H1 (cell line): Measurements from ENCODE around the gene CNNM3. TPM values are rescaled to one million over a fixed set of nuclear protein-coding genes. Genes with fewer than 3 reads are reported as not detected.

Experiments
- CTCF ChIA-PET: fragments of 300-600 bp; sonication (Branson Sonifier 250); formaldehyde crosslinking; loops from one replicate; lab custom pipeline; 2021; ENCODE audit not compliant: partially characterized antibody; lab: Charles Lee
- POLR2A ChIA-PET: fragments of 300-600 bp; sonication (Branson Sonifier 250); formaldehyde crosslinking; loops from one replicate; lab custom pipeline; 2021; ENCODE audit warnings: inconsistent platforms; ENCODE audit not compliant: partially characterized antibody; lab: Charles Lee
- DNase-seq, 2 experiments: peaks; one replicate each; pipeline versions ENCODE4 v3.0.0 to v3.0.0-alpha.2; 2010 to 2022; ENCODE audit warnings: low spot score in 2 of 2, low read depth in 1 of 2, mixed read lengths in 1 of 2
- FAIRE-seq: peaks from 2 replicates; lab custom pipeline; 2011; peaks lifted over from hg19 to GRCh38; lab: Jason Lieb, UNC
- H2AFZ ChIP-seq: 2 replicates; pipeline ENCODE4 v1.8.1; 2012; ENCODE audit warnings: low read length, inconsistent platforms
- H2AK5ac ChIP-seq: 2 replicates; pipeline ENCODE4 v1.6.1; 2013; ENCODE audit warnings: low read depth, low read length
- H2BK120ac ChIP-seq: replicated peaks from 2 replicates; pipeline ENCODE3; 2013; ENCODE audit warnings: low read depth, low read length, inconsistent platforms
- H2BK12ac ChIP-seq: 2 replicates; pipeline ENCODE4 v1.6.1; 2013; ENCODE audit warnings: low read depth, low read length
- H2BK15ac ChIP-seq: 2 replicates; pipeline ENCODE4 v1.6.1; 2013; ENCODE audit warnings: low read length
- H2BK20ac ChIP-seq: 2 replicates; pipeline ENCODE4 v1.6.1; 2013; ENCODE audit warnings: low read length
- H2BK5ac ChIP-seq: 2 replicates; pipeline ENCODE4 v1.6.1; 2013; ENCODE audit warnings: low read depth, low read length
- H3K14ac ChIP-seq: 2 replicates; pipeline ENCODE4 v1.6.1; 2013; ENCODE audit warnings: inconsistent platforms; ENCODE audit not compliant: insufficient read length
- H3K18ac ChIP-seq: 2 replicates; pipeline ENCODE4 v1.6.1; 2013; ENCODE audit warnings: low read length; ENCODE audit errors: extremely low read depth
- H3K23ac ChIP-seq: 2 replicates; pipeline ENCODE4 v1.6.1; 2013; ENCODE audit warnings: inconsistent platforms; ENCODE audit not compliant: insufficient read length
- H3K23me2 ChIP-seq: 2 replicates; pipeline ENCODE4 v1.6.1; 2013; ENCODE audit warnings: low read depth, low read length
- H3K27ac ChIP-seq: 2 replicates; pipeline ENCODE4 v1.6.1; 2011; ENCODE audit warnings: low read depth, low read length, inconsistent platforms
- H3K27me3 ChIP-seq, 4 experiments: replicated peaks in 1 of 4; 1 replicate in 1 of 4; 2 replicates in 3 of 4; pipeline versions ENCODE4 v1.6.1 to v1.8.1; 2011 to 2013; ENCODE audit warnings: low read length in 3 of 4, mild to moderate bottlenecking in 3 of 4, inconsistent platforms in 2 of 4, mixed read lengths in 2 of 4, moderate library complexity in 1 of 4; ENCODE audit not compliant: control insufficient read depth in 3 of 4, insufficient read depth in 3 of 4; ENCODE audit errors: extremely low read depth in 1 of 4
- H3K36me3 ChIP-seq, 4 experiments: 2 replicates each; pipeline versions ENCODE4 v1.6.1 to v1.8.1; 2011 to 2013; ENCODE audit warnings: mild to moderate bottlenecking in 4 of 4, low read length in 3 of 4, moderate library complexity in 2 of 4, control low read depth in 1 of 4, inconsistent platforms in 1 of 4; ENCODE audit not compliant: insufficient read depth in 4 of 4, control insufficient read depth in 2 of 4
- H3K4ac ChIP-seq: replicated peaks from 2 replicates; pipeline ENCODE3; 2013; ENCODE audit warnings: low read length, low read depth, mixed read lengths, inconsistent platforms; ENCODE audit not compliant: insufficient read length
- H3K4me1 ChIP-seq, 4 experiments: replicated peaks in 1 of 4; 1 replicate in 1 of 4; 2 replicates in 3 of 4; pipeline versions ENCODE4 v1.6.1 to v1.8.1; 2011 to 2013; ENCODE audit warnings: low read length in 3 of 4, inconsistent platforms in 2 of 4, mixed read lengths in 1 of 4; ENCODE audit not compliant: insufficient read depth in 4 of 4, control insufficient read depth in 3 of 4
- H3K4me2 ChIP-seq, 2 experiments: 2 replicates each; pipeline versions ENCODE4 v1.6.1 to v1.8.1; 2011 to 2013; ENCODE audit warnings: low read depth in 2 of 2, low read length in 2 of 2, control low read depth in 1 of 2, inconsistent platforms in 1 of 2, mild to moderate bottlenecking in 1 of 2; ENCODE audit not compliant: insufficient read depth in 1 of 2
- H3K4me3 ChIP-seq, 4 experiments: fragments of 200-600, 300-600 bp in 1 of 4; sonication (generic), shearing (Covaris generic), sonication (Bioruptor Twin) in 1 of 4; 2 replicates each; pipeline versions ENCODE4 v1.5.1 to v1.8.1; 2011 to 2016; ENCODE audit warnings: low read length in 4 of 4, low read depth in 3 of 4, control low read depth in 2 of 4, inconsistent platforms in 2 of 4, mild to moderate bottlenecking in 2 of 4, mixed read lengths in 1 of 4, moderate library complexity in 1 of 4; ENCODE audit not compliant: insufficient read depth in 2 of 4; ENCODE audit errors: extremely low read depth in 1 of 4
- H3K56ac ChIP-seq: replicated peaks from 2 replicates; pipeline ENCODE3; 2013; ENCODE audit warnings: low read depth, mild to moderate bottlenecking, mixed read lengths, low read length, inconsistent platforms; ENCODE audit not compliant: insufficient read length
- H3K79me1 ChIP-seq: 2 replicates; pipeline ENCODE4 v1.6.1; 2013; ENCODE audit warnings: low read depth, low read length, control low read depth
- H3K79me2 ChIP-seq, 2 experiments: 2 replicates each; pipeline versions ENCODE4 v1.6.1 to v1.8.1; 2012 to 2013; ENCODE audit warnings: low read length in 2 of 2, mild to moderate bottlenecking in 2 of 2, inconsistent platforms in 1 of 2; ENCODE audit not compliant: insufficient read depth in 2 of 2, control insufficient read depth in 1 of 2
- H3K9ac ChIP-seq, 4 experiments: replicated peaks in 1 of 4; 1 replicate in 1 of 4; 2 replicates in 3 of 4; pipeline versions ENCODE4 v1.6.1 to v1.8.1; 2011 to 2013; ENCODE audit warnings: low read depth in 3 of 4, low read length in 3 of 4, control low read depth in 2 of 4, mild to moderate bottlenecking in 2 of 4, moderate library complexity in 2 of 4, inconsistent platforms in 1 of 4; ENCODE audit errors: extremely low read depth in 1 of 4
- H3K9me3 ChIP-seq, 2 experiments: 2 replicates each; pipeline versions ENCODE4 v1.6.1 to v1.8.1; 2012 to 2013; ENCODE audit warnings: mild to moderate bottlenecking in 2 of 2, moderate library complexity in 2 of 2, control low read depth in 1 of 2, inconsistent platforms in 1 of 2, low read depth in 1 of 2, low read length in 1 of 2, mixed read lengths in 1 of 2; ENCODE audit not compliant: insufficient read depth in 2 of 2
- H4K20me1 ChIP-seq, 2 experiments: replicated peaks in 1 of 2; 2 replicates each; pipeline versions ENCODE3 to v1.8.1; 2011 to 2013; ENCODE audit warnings: inconsistent platforms in 2 of 2, low read length in 2 of 2, mild to moderate bottlenecking in 1 of 2; ENCODE audit not compliant: insufficient read depth in 2 of 2, control insufficient read depth in 1 of 2
- H4K5ac ChIP-seq: 2 replicates; pipeline ENCODE4 v1.6.1; 2013; ENCODE audit warnings: low read length, low read depth, mixed read lengths, inconsistent platforms; ENCODE audit not compliant: insufficient read length
- H4K8ac ChIP-seq: 2 replicates; pipeline ENCODE4 v1.8.0; 2013; ENCODE audit warnings: mild to moderate bottlenecking, moderate library complexity, low read length, inconsistent platforms; ENCODE audit not compliant: insufficient read depth; ENCODE audit errors: extremely low read depth
- H4K91ac ChIP-seq: replicated peaks from 2 replicates; pipeline ENCODE3; 2013; ENCODE audit warnings: low read length, mixed read lengths, inconsistent platforms; ENCODE audit not compliant: insufficient read length
- FOSL1 ChIP-seq: IDR thresholded peaks from 2 replicates; pipeline ENCODE4 v1.6.1; 2011; ENCODE audit warnings: mild to moderate bottlenecking, low read depth, low read length, moderate library complexity; ENCODE audit not compliant: insufficient read depth
- NRF1 ChIP-seq: IDR thresholded peaks from 2 replicates; pipeline ENCODE4 v1.6.1; 2011; ENCODE audit warnings: mild to moderate bottlenecking, low read depth, low read length, improper control_type of control experiment
- POLR2A ChIP-seq, 2 experiments: IDR thresholded peaks; 1 replicate in 1 of 2; 2 replicates in 1 of 2; pipeline ENCODE4 v1.6.1; 2011; ENCODE audit warnings: low read depth in 2 of 2, low read length in 2 of 2, mild to moderate bottlenecking in 2 of 2; ENCODE audit errors: control extremely low read depth in 1 of 2
- SP2 ChIP-seq: IDR thresholded peaks from 2 replicates; pipeline ENCODE4 v1.6.1; 2012; ENCODE audit warnings: mild to moderate bottlenecking, low read length, inconsistent platforms
- TAF1 ChIP-seq: IDR thresholded peaks from 2 replicates; pipeline ENCODE4 v1.6.1; 2011; ENCODE audit warnings: mild to moderate bottlenecking, low read depth, low read length
- YY1 ChIP-seq: IDR thresholded peaks from 2 replicates; pipeline ENCODE4 v1.6.1; 2011; ENCODE audit warnings: low read depth, mild to moderate bottlenecking, low read length
- WGBS, 2 experiments: shearing (Covaris generic) in 1 of 2; methylation state at CpG; one replicate each; pipeline versions ENCODE4 v1.1.6 to v1.1.7; 2013 to 2015; ENCODE audit warnings: low lambda C conversion rate in 2 of 2, mixed read lengths in 2 of 2, inconsistent platforms in 1 of 2, low coverage in 1 of 2, missing lambda C conversion rate in 1 of 2; ENCODE audit not compliant: insufficient replicate concordance in 2 of 2, insufficient coverage in 1 of 2, insufficient read length in 1 of 2; ENCODE audit errors: extremely low coverage in 1 of 2, missing lambda C conversion rate in 1 of 2; 5-methylcytosine and 5-hydroxymethylcytosine counted together
- polyA plus RNA-seq, 7 experiments: library from polyadenylated mRNA; depleted of rRNA in 3 of 7; stranded (reverse) in 5 of 7; unstranded in 2 of 7; fragments of >200 nt in 5 of 7; fragments of 200-250 nt in 2 of 7; gene quantifications; 1 replicate in 5 of 7; 2 replicates in 1 of 7; 4 replicates in 1 of 7; pipeline versions ENCODE4 v1.2.1 to v1.2.3, GENCODE V29; 2011 to 2013; ENCODE audit warnings: missing spikeins in 2 of 7, mixed read lengths in 2 of 7
- total RNA-seq: library from RNA; stranded (reverse); fragmentation: NEBNext Ultra II Directional; extraction: Animal tissue kit (Norgen Biotek cat#: 25700); gene quantifications from 2 replicates; pipeline ENCODE4 v1.2.1, GENCODE V29; 2021
- TF ChIP-seq, protein P1 (sequence below): IDR thresholded peaks from 2 replicates; pipeline ENCODE4 v1.6.1; 2011; ENCODE audit warnings: low read length, improper control_type of control experiment

The CNNM3 gene
- total and polyA plus RNA-seq, 2 of the 8 experiments (the other 6 are each of a cell fraction or from before 2014, with no cell fraction given): 29.1 to 29.2 TPM

DNA sequence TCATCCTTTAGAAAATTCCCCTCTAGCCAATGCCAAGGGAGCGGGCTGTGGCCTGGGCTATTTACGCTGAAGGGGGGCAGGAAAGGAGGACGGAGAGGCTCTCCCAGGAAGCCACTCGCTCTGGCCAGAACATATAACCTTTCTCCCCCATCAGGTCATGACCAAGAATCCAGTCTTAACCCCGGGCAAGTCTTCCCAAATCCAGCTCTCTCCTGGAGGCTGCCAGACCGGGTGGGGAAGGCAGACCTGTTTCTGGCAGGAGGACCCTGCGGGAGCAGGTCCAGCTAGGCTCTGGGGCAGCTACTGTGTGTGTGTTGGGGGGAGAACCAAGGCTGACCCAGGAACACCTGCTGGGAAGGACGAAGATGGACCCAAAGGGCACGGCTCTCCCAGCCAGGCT, 67.2 kb downstream of the CNNM3 start:
- H2BK5ac ChIP-seq: peak overlapping the region; percentile 83; the same call in 1 of the 2 replicates
- no peak overlapping the region for H3K27ac ChIP-seq
- no peaks in the 10 kb centered on the region for H3K79me1 ChIP-seq
- 91% methylated on average over 9 of the region's 9 CpGs; no CpG with 5 or more reads in 1 of the 2 experiments for WGBS, 2 experiments
- no peak overlapping the region for H3K9ac ChIP-seq
- no peak overlapping the region for H2AFZ ChIP-seq
- H3K79me2 ChIP-seq: no peaks in the 10 kb centered on the region
- H3K14ac ChIP-seq: no peak overlapping the region
- peak overlapping the region; percentile 99 for H2BK20ac ChIP-seq
- peak overlapping the region; percentile 100 for H2BK12ac ChIP-seq
- H4K5ac ChIP-seq: no peak overlapping the region
- DNase-seq (no peak), FAIRE-seq (no peak)
- H3K23me2 ChIP-seq: peaks cover 2% of the 10 kb centered on the region; the same call in 1 of the 2 replicates
- no peak overlapping the region for H3K4me2 ChIP-seq
- ChIA-PET POLR2A (interaction anchor here (1.2 to 4.9 kb wide), 6 partner anchors 8 to 26 kb away, joined by 3 to 25 read pairs (median 8); partner anchors contain the start of gene ANKRD39), CTCF (interaction anchor here (1.0 to 4.1 kb wide), 9 partner anchors 9 to 78 kb away, joined by 3 to 27 read pairs (median 4); partner anchors contain the start of genes ANKRD39 and SEMA4C)
- peak overlapping the region; percentile 34 for H3K4ac ChIP-seq
- H3K18ac ChIP-seq: peak overlapping the region; percentile 62
- peak overlapping the region; percentile 13 for H4K91ac ChIP-seq
- H2BK15ac ChIP-seq: 0 out of 2 replicates have a peak overlapping the region, but pooled peaks have one; percentile 54
- H3K36me3 ChIP-seq: no peaks in the 10 kb centered on the region
- no peaks in the 10 kb centered on the region for H3K9me3 ChIP-seq
- H4K20me1 ChIP-seq: no peaks in the 10 kb centered on the region
- no peak overlapping the region for H3K4me3 ChIP-seq
- H3K27me3 ChIP-seq: peaks cover 0 to 2% (median under 1%) of the 10 kb centered on the region in 4 experiments; a peak in 2 of 7 replicates
- no peak overlapping the region for H2BK120ac ChIP-seq
- no peak overlapping the region for H3K23ac ChIP-seq
- H2AK5ac ChIP-seq: peak overlapping the region; percentile 95; the same call in 1 of the 2 replicates
- no peak overlapping the region for H3K56ac ChIP-seq
- H3K4me1 ChIP-seq: peaks cover 3 to 26% (median 15%) of the 10 kb centered on the region in 4 experiments
- no peak overlapping the region for H4K8ac ChIP-seq
- no peak for TF ChIP-seq POLR2A (IDR thresholded peaks at IDR 0.05; ENCODE audit: control extremely low read depth in 1 of 2, low read depth in 2 of 2, low read length in 2 of 2)
- TF ChIP-seq NRF1: no peak
- no peak for TF ChIP-seq TAF1
- no peak for TF ChIP-seq YY1
- no peak for TF ChIP-seq FOSL1
- TF ChIP-seq SP2: no peak
- TF ChIP-seq, protein P1, sequence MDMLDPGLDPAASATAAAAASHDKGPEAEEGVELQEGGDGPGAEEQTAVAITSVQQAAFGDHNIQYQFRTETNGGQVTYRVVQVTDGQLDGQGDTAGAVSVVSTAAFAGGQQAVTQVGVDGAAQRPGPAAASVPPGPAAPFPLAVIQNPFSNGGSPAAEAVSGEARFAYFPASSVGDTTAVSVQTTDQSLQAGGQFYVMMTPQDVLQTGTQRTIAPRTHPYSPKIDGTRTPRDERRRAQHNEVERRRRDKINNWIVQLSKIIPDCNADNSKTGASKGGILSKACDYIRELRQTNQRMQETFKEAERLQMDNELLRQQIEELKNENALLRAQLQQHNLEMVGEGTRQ: no peak
